ENCODE data around the gene PKD2L1. TPM values are rescaled to one million over a fixed set of nuclear protein-coding genes. Genes with fewer than 3 reads are reported as not detected.

The PKD2L1 gene
- total RNA-seq, 1 donor from 2014 or later: not detected

DNA sequence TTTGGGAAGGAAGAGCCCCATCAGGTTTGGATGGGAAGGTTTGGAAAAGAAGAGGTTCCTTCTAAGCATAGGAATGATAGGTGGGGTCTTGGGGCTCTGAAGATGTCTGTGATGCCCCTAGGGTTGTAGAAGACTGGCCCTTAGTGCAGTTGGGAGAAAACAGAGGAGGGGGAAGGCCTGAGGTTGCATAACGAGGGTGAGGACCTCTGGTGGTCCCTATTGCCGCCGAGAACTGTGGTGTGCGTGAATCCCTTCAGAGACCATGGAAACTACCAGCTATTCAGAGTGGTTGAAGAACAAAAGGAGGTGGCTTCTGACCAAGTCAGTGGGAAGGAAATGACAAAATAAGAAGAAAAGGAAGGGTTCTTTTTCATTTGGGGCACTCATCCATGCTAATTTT lies 3.1 kb upstream of the PKD2L1 start:
- no peak for DNase-seq (ENCODE audit: low spot score in 2 of 2, unreplicated experiment in 2 of 2)
- Mint-ChIP-seq H3K36me3 (no peaks in the 10 kb centered on the region), H3K4me1 (no peaks in the 10 kb centered on the region), H3K27me3 (ENCODE audit: low read depth) (peaks cover 66% of the 10 kb centered on the region), H3K27ac (no peak overlapping the region), H3K9me3 (no peaks in the 10 kb centered on the region), H3K4me3 (no peak overlapping the region)
- TF ChIP-seq, protein P1, sequence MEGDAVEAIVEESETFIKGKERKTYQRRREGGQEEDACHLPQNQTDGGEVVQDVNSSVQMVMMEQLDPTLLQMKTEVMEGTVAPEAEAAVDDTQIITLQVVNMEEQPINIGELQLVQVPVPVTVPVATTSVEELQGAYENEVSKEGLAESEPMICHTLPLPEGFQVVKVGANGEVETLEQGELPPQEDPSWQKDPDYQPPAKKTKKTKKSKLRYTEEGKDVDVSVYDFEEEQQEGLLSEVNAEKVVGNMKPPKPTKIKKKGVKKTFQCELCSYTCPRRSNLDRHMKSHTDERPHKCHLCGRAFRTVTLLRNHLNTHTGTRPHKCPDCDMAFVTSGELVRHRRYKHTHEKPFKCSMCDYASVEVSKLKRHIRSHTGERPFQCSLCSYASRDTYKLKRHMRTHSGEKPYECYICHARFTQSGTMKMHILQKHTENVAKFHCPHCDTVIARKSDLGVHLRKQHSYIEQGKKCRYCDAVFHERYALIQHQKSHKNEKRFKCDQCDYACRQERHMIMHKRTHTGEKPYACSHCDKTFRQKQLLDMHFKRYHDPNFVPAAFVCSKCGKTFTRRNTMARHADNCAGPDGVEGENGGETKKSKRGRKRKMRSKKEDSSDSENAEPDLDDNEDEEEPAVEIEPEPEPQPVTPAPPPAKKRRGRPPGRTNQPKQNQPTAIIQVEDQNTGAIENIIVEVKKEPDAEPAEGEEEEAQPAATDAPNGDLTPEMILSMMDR (IDR thresholded peaks at IDR 0.05; ENCODE audit: unreplicated experiment): no peak

DNA sequence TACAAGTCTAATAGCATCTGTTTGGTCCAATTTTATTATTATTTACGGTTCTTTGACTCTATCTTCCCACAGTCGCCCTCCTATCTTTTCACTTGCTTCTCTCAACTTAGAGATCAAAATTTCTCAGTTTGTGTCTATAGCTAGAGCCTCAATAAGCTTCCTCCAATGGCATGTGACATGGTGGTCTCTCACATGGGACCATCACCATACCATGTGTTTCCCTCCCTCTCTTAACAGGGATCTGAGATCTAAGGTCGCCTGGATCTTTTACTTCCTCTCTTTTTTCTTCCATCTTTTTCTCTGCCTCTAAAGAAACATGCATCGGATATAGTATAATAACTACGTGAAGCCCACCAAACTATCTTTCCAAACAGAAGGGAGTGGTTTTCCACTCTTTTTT lies 1.8 kb downstream of the PKD2L1 start:
- H3K4me1 Mint-ChIP-seq: no peaks in the 10 kb centered on the region
- H3K9me3 Mint-ChIP-seq: no peaks in the 10 kb centered on the region
- no peak overlapping the region for H3K4me3 Mint-ChIP-seq
- TF ChIP-seq, protein P1 (IDR thresholded peaks at IDR 0.05; ENCODE audit: unreplicated experiment): no peak
- DNase-seq (ENCODE audit: low spot score in 2 of 2, unreplicated experiment in 2 of 2): no peak
- H3K27ac Mint-ChIP-seq: no peak overlapping the region
- peaks cover 92% of the 10 kb centered on the region for H3K27me3 Mint-ChIP-seq (ENCODE audit: low read depth)
- H3K36me3 Mint-ChIP-seq: no peaks in the 10 kb centered on the region

DNA sequence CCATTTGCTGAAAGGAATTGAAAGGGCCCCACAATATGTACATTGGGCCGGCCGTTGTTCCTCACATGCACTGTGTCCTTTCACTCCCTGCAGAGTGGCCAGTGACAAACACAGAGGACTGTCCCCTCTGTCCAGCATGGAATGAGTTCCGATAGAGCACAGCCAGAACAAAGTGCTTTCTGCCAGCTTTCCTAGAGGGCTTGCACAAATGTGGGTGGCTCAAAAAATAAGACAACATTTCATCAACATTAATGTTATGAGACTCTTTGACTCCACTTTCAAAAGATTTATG lies 2.4 kb downstream of the PKD2L1 start:
- peaks cover 89% of the 10 kb centered on the region for H3K27me3 Mint-ChIP-seq (ENCODE audit: low read depth)
- H3K4me1 Mint-ChIP-seq: no peaks in the 10 kb centered on the region
- H3K27ac Mint-ChIP-seq: no peak overlapping the region
- no peaks in the 10 kb centered on the region for H3K9me3 Mint-ChIP-seq
- TF ChIP-seq, protein P1 (IDR thresholded peaks at IDR 0.05; ENCODE audit: unreplicated experiment): no peak
- DNase-seq (ENCODE audit: low spot score in 2 of 2, unreplicated experiment in 2 of 2): no peak
- H3K36me3 Mint-ChIP-seq: no peaks in the 10 kb centered on the region
- H3K4me3 Mint-ChIP-seq: no peak overlapping the region

DNA sequence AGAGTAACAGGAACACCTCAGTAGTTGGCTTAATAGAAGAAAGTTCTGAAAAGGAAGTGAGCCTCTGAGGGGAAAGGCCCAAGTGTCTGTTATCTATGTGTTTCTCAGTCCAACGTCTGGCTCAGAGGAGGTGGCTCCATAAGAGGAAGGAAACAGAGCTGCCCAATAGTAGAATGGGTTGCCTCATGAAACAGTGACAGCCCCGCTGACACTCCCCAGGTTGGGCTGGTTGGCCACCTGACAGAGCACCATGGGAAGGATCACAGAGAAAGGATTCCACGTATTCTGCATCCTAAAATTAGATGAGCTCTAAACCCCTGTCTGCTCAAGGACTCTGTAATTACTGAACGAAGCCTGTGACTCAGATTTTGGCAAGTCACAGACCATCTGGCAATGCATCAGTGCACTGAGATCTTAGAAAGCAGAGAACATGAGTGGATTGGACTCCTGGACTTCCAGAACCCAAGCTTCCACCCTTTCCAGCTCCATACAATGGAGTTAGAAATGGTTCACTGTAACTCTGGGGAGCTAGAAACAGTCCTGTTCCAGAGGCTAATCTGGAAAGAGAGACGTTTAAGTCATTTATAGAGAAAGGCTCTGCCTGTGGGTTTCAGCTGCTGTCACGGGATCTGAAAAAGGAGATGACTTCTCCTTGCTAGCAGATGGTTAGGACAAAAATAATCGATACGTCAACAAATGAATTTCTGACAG lies 2.9 kb downstream of the PKD2L1 start:
- Mint-ChIP-seq H3K9me3 (no peaks in the 10 kb centered on the region), H3K4me1 (no peaks in the 10 kb centered on the region), H3K27me3 (ENCODE audit: low read depth) (peaks cover 88% of the 10 kb centered on the region), H3K4me3 (no peak overlapping the region), H3K27ac (no peak overlapping the region), H3K36me3 (no peaks in the 10 kb centered on the region)
- DNase-seq (ENCODE audit: low spot score in 2 of 2, unreplicated experiment in 2 of 2): no peak
- TF ChIP-seq, protein P1 (IDR thresholded peaks at IDR 0.05; ENCODE audit: unreplicated experiment): no peak

DNA sequence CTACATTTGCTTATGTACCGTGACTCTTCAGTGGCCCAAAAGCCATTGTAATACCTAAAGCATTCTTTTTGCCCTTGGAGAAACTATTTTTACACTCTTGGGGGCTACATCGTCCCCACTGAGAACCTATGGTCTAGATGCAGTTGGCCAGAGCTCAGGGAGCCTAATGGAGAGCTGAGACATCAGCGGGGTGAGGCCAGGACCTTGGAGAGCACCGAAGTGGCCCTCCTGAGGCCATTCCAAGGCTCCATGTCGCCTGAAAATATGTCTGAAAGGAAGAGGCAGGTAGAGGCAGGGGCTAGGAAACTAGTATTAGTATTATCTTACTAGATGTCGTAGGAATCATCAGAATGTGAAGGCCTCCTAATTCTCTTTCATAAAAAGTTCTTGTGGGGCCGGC lies 4.9 kb downstream of the PKD2L1 start:
- no peak overlapping the region for H3K27ac Mint-ChIP-seq
- H3K27me3 Mint-ChIP-seq (ENCODE audit: low read depth): peaks cover 84% of the 10 kb centered on the region
- no peak for DNase-seq (ENCODE audit: low spot score in 2 of 2, unreplicated experiment in 2 of 2)
- no peaks in the 10 kb centered on the region for H3K4me1 Mint-ChIP-seq
- TF ChIP-seq, protein P1 (IDR thresholded peaks at IDR 0.05; ENCODE audit: unreplicated experiment): no peak
- no peak overlapping the region for H3K4me3 Mint-ChIP-seq
- H3K9me3 Mint-ChIP-seq: no peaks in the 10 kb centered on the region
- no peaks in the 10 kb centered on the region for H3K36me3 Mint-ChIP-seq
